HFF-Myc (cell line): ENCODE measurements around the gene BACH2.

Source experiments
- DNase-seq: peaks from one replicate; pipeline ENCODE4 v3.0.0-alpha.2; 2011; ENCODE audit warnings: low read depth; ENCODE audit errors: extremely low read depth
- H3K4me3 ChIP-seq: replicated peaks from 2 replicates; pipeline ENCODE4 v1.5.1; 2011; ENCODE audit warnings: low read depth, mild to moderate bottlenecking, control low read depth, low read length
- CTCF ChIP-seq: IDR thresholded peaks from 2 replicates; pipeline ENCODE4 v1.5.1; 2012; ENCODE audit warnings: mild to moderate bottlenecking, low read depth, low read length, control low read depth; ENCODE audit errors: missing control alignments

BACH2 gene

GRCh38 chr6:90113389-90113788 lies 183.3 kb downstream of the BACH2 start:
- DNase-seq: no peak
- H3K4me3 ChIP-seq: no peak overlapping the region
- TF ChIP-seq CTCF: no peak

DNA sequence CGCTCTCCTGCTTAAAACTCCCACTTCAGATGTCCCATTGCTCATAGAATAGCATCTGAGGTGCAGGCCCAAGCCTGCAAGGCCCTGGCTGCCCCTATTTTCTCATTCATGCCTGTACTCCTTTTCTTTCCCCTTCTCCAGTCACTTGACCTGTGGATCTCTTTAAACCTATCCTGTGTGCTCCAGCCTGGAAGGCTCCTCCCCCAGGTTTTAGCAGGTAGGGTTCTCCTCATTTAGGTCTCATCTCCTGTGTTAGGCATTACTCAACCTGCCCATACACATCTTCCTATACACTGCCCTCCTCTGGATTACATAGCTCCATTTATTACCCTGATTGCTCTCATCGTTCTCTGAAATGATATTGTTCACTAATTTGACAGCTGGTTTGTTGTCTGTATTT lies 185.3 kb downstream of the BACH2 start:
- TF ChIP-seq CTCF: no peak
- no peak overlapping the region for H3K4me3 ChIP-seq
- DNase-seq: no peak

DNA sequence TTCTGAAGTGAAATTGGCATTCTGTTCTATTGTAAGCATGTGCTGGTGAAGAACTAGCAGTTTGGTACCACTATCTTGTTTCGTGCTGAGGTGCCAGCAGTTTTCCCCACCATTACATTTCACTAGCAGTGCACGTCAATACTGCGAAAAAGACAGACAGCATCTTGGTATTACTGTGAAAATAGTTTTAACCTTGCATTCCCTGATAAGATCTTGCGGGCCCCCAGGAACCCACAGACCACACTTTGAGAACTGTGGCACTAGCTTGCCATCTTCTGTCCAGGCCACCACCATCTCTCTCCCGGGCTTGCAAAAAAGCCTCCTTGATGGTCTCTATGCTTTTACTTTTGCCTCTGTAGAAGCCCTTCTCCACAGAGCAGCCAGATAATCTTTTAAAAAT lies 185.7 kb downstream of the BACH2 start:
- no peak overlapping the region for H3K4me3 ChIP-seq
- no peak for DNase-seq

DNA sequence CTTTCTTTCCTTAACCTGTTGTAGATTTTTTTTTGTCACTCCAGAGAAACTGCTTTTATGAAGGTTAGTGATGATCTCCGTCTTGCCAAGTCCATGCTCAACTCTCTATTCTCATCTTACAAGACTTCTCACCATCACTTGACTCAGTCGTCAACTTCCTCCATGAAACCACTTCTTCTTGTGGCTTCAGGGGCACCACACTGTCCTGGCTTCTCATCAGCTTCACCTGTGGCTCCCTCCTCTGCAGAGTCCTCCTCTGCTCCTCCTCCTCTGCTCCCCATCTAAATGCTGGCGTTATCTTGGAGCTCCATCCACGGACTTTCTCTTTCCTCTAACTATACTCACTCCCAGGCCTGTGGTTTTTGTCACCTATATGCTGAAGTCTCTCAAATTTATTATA lies 187.5 kb downstream of the BACH2 start:
- H3K4me3 ChIP-seq: no peak overlapping the region
- DNase-seq: no peak
- TF ChIP-seq CTCF: no peak

More for the DNA sequence above, 185.7 kb downstream of the BACH2 start:
- no peak for TF ChIP-seq CTCF

DNA sequence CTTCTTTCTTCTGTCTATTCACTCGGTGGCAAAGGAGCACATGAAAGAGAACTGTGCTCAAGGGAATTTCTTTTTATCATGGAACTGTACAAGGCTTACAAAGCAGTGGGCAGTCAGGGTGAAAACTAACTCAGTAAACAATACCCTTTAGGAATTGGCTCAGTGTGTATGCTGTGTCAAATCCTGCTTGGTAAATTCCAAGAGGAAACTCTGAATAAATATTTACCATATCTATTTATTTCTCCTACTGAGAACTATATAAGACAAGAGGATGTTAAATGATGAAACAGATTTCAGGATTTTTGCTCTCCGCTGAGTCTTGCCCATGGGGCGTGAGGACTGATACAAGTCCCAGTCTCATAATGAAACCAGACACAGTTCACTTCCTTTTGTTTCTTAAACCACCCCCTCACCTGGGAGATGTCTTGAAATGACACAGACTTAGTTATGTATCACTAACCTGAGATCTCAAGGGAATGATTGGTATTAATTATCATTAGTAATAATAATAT lies 188.8 kb downstream of the BACH2 start:
- TF ChIP-seq CTCF: no peak
- no peak overlapping the region for H3K4me3 ChIP-seq
- DNase-seq: no peak

DNA sequence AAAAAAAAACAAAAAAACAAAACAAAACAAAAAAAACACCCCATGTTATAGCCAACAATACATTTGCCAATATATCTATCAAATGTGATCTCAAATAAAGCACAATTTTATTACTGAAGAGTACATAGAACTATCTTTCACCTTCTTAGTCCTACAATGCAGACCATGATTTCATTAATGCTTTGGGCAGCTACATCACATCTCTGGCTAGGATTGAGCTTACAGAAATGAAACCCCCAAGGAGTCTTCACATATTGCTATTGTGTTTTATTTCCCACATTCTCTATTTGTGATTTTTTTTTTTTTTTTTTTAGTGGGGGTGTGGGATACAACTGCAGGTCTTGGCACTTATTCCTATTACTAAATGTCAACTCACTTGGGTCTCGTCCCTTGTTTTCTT lies 189.3 kb downstream of the BACH2 start:
- H3K4me3 ChIP-seq: no peak overlapping the region
- no peak for TF ChIP-seq CTCF
- no peak for DNase-seq

DNA sequence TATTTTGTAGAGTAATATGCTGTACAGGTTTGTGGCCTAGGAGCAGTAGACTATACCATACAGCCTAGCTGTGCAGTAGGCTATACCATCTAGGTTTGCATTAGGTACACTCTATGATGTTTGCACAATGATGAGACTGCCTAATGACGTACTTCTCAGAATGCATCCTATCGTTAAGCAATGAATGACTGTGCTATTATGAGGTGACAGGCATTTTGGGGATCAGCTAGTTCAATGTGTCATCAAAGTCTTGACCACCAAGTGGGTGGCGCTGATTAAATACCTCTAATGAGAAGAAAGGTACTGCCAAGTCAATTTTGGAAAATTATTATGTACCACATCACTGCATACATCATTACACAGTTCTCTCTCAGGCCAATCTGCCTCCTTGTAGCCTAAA lies 190.2 kb downstream of the BACH2 start:
- DNase-seq: no peak
- no peak for TF ChIP-seq CTCF
- no peak overlapping the region for H3K4me3 ChIP-seq
